ENCODE measurements around the gene ANKMY2.

ANKMY2 gene

DNA sequence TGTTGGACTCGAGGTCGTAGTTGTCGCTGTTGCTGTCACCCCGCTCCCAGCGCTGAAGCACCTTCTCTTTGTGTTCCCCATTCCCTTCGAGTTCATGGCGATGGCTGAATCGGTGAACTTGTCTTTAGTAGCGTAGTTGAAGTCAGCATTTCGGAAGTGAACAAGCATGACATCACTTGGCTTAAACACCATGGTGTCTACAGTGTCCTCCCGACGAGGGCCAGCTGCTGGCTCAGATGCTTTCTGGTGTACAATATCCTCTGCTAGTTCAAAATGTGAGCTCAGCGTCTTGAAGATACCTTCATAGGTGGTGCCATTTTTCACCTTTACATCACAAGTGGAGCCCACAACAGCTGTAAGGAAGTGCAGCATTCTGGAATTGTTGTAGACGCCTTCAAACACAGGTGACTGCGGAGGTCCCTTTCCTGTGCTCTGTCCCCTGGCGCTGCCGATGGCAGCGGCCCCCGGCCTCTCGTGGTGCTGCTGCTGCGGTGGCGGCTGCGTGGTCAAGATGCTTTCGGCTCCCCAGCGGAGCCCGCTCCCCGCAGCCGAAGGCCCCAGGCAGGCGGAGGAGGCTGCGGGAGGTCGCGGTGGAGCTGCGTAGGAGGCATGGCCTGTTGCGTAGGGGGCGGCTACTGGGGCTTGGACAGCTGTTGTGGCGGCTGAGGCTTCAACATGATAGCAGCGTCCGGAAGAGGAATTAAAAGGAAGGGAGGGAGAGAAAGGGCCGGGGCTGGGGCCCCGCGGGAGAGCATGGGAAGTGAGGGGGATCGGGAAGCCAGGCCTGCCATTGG lies 59.3 kb downstream of the ANKMY2 start:
- TF ChIP-seq, protein P1, sequence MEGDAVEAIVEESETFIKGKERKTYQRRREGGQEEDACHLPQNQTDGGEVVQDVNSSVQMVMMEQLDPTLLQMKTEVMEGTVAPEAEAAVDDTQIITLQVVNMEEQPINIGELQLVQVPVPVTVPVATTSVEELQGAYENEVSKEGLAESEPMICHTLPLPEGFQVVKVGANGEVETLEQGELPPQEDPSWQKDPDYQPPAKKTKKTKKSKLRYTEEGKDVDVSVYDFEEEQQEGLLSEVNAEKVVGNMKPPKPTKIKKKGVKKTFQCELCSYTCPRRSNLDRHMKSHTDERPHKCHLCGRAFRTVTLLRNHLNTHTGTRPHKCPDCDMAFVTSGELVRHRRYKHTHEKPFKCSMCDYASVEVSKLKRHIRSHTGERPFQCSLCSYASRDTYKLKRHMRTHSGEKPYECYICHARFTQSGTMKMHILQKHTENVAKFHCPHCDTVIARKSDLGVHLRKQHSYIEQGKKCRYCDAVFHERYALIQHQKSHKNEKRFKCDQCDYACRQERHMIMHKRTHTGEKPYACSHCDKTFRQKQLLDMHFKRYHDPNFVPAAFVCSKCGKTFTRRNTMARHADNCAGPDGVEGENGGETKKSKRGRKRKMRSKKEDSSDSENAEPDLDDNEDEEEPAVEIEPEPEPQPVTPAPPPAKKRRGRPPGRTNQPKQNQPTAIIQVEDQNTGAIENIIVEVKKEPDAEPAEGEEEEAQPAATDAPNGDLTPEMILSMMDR (IDR thresholded peaks at IDR 0.05; ENCODE audit: low read length, missing control alignments), result no peak
- DNase-seq (ENCODE audit: low read depth), result peak; percentile 46
- no peak overlapping the region for H3K4me3 ChIP-seq (replicated peaks; ENCODE audit: low read depth, low read length)

DNA sequence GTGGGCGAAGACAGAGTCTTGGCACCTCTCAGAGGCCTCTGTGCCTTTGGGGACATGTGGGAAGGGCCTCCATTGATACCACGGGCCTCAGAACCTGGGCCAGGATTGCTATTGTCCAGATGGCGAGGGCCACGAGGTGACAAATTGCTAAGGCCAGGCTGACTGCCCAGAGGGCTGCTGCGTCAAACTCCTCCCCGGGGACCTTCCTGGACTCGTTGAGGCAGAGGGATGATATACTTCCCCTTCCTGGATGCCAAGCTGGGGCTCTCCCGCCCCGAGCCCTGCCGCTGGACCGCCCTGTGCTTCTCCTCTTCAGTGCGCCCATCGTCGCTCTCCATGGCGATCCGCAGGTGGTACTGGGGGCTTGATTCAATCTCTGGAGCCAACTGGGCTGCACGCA lies 60.0 kb downstream of the ANKMY2 start:
- TF ChIP-seq, protein P1 (IDR thresholded peaks at IDR 0.05; ENCODE audit: low read length, missing control alignments), result no peak
- no peak overlapping the region for H3K4me3 ChIP-seq (replicated peaks; ENCODE audit: low read depth, low read length)
- DNase-seq (ENCODE audit: low read depth), result no peak

DNA sequence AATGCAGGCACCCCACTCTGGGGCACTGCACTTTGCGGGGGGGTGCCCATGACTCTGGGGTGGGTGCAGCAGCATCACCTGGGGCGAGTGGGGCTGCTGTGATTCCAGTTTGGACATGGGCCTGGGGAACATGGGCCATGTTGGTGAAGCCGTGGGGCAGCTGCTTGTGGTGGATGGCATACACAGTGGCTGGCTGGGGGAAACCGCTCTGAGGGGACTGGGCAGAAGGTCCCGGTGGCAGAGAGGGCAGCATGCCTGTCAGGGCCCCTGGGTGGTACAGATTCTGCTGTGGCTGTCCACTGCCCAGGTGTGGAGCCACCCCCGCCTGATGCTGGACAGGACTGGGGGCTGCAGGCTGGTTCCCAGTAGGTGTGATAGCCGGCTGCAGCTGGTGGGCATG lies 61.7 kb downstream of the ANKMY2 start:
- no peak for DNase-seq (ENCODE audit: low read depth)
- no peak overlapping the region for H3K4me3 ChIP-seq (replicated peaks; ENCODE audit: low read depth, low read length)
- TF ChIP-seq, protein P1 (IDR thresholded peaks at IDR 0.05; ENCODE audit: low read length, missing control alignments), result no peak

DNA sequence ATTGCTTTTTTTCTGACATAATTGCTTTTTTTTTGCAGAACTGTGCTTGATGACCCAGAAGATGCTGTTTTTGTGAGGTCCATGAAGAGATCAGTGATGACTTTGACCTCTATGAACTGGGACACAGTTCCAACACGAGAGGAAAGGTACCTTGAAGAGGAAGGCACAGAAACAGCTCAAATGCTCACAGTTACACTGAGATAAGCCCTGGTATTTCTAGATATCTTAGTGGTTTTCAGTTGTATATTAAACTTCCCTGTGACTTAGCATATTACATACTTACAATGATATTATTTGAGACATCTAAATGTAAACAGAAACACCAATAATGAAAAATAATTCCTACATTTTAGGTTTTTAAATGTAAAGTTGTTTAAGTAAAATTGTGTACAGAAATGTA lies 64.3 kb downstream of the ANKMY2 start:
- TF ChIP-seq, protein P1 (IDR thresholded peaks at IDR 0.05; ENCODE audit: low read length, missing control alignments), result no peak
- no peak for DNase-seq (ENCODE audit: low read depth)

DNA sequence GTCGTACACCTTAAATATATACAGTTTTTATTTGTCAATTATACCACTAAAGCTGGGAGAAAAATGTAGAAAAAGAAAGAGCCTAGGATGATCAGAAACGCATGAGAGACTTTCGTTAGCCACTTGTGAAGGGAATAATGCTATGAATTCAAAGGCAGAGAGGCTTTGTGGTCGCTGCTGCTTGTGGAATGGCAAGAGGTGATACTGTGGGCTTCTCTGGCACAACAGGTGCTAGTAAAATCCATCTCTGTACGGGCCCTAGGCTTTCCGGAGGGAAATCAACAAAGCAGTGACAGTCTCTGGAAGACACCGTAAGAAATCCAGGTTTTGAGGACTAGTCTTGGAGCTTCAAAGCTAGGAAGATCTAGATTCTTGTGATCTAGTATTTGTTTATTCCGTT lies 66.3 kb downstream of the ANKMY2 start:
- no peak for DNase-seq (ENCODE audit: low read depth)
- TF ChIP-seq, protein P1 (IDR thresholded peaks at IDR 0.05; ENCODE audit: low read length, missing control alignments), result no peak

More for the DNA sequence above, 64.3 kb downstream of the ANKMY2 start:
- H3K4me3 ChIP-seq (replicated peaks; ENCODE audit: low read depth, low read length), result no peak overlapping the region

DNA sequence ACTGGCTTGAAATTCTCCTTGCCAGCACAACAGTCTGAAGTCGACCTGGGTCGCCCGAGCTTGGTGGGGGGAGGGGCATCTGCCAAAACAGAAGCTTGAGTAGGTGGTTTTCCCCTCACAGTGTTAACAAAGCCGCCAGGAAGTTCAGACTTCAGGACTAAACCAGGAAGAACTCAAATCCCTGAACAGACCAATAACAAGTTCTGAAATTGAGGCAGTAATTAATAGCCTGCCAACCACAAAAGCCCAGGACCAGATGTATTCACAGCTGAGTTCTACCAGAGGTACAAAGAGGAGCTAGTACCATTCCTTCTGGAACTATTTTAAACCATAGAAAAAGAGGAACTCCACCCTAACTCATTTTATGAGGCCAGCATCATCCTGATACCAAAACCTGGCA lies 73.6 kb downstream of the ANKMY2 start:
- no peak for DNase-seq (ENCODE audit: low read depth)
- TF ChIP-seq, protein P1 (IDR thresholded peaks at IDR 0.05; ENCODE audit: low read length, missing control alignments), result no peak
- no peak overlapping the region for H3K4me3 ChIP-seq (replicated peaks; ENCODE audit: low read depth, low read length)

More for the DNA sequence above, 66.3 kb downstream of the ANKMY2 start:
- H3K4me3 ChIP-seq (replicated peaks; ENCODE audit: low read depth, low read length), result no peak overlapping the region
